G401.6 (cell line): ENCODE measurements around the gene FYCO1.

Experiments
- FAIRE-seq: peaks from 2 replicates; lab custom pipeline; 2012; peaks lifted over from hg19 to GRCh38; lab: Jason Lieb, UNC

Gene FYCO1

GRCh38 chr3:45960289-45960688 lies 35.3 kb downstream of the FYCO1 start:
- FAIRE-seq, result no peak

- no peak for FAIRE-seq
Measured at GRCh38 chr3:45959201-45959600, 36.4 kb downstream of the FYCO1 start.

GRCh38 chr3:45958321-45958791 lies 37.3 kb downstream of the FYCO1 start:
- no peak for FAIRE-seq

- no peak for FAIRE-seq
Measured at GRCh38 chr3:45957586-45957985, 38.0 kb downstream of the FYCO1 start.

- no peak for FAIRE-seq
Measured at GRCh38 chr3:45955706-45956105, 39.9 kb downstream of the FYCO1 start.

GRCh38 chr3:45955017-45955647 lies 40.5 kb downstream of the FYCO1 start:
- no peak for FAIRE-seq

GRCh38 chr3:45954306-45954705 lies 41.3 kb downstream of the FYCO1 start:
- no peak for FAIRE-seq

- no peak for FAIRE-seq
Measured at GRCh38 chr3:45953536-45953935, 42.1 kb downstream of the FYCO1 start.

GRCh38 chr3:45952456-45952855 lies 43.2 kb downstream of the FYCO1 start:
- no peak for FAIRE-seq

GRCh38 chr3:45951946-45952345 lies 43.7 kb downstream of the FYCO1 start:
- FAIRE-seq, result no peak

- no peak for FAIRE-seq
Measured at GRCh38 chr3:45950686-45951600, 44.7 kb downstream of the FYCO1 start.

- FAIRE-seq, result no peak
Measured at GRCh38 chr3:45950131-45950530, 45.5 kb downstream of the FYCO1 start.

GRCh38 chr3:45949432-45949831 lies 46.2 kb downstream of the FYCO1 start:
- no peak for FAIRE-seq

- FAIRE-seq, result no peak
Measured at GRCh38 chr3:45948881-45949280, 46.7 kb downstream of the FYCO1 start.

GRCh38 chr3:45948311-45948781 lies 47.3 kb downstream of the FYCO1 start:
- FAIRE-seq, result no peak

- FAIRE-seq, result no peak
Measured at GRCh38 chr3:45947361-45947760, 48.3 kb downstream of the FYCO1 start.

GRCh38 chr3:45946875-45947274 lies 48.7 kb downstream of the FYCO1 start:
- FAIRE-seq, result no peak

GRCh38 chr3:45946307-45946706 lies 49.3 kb downstream of the FYCO1 start:
- FAIRE-seq, result no peak

- FAIRE-seq, result no peak
Measured at GRCh38 chr3:45944830-45945620, 50.6 kb downstream of the FYCO1 start.

GRCh38 chr3:45943207-45943846 lies 52.3 kb downstream of the FYCO1 start, which contains the start of gene CXCR6:
TSS of gene CXCR6 (plus strand) at chr3:45943464. CDS start at chr3:45946482, 3,018 bp downstream.
- no peak for FAIRE-seq

- FAIRE-seq, result no peak
Measured at GRCh38 chr3:45942051-45942825, 53.4 kb downstream of the FYCO1 start.
